Neural crest cell (in vitro differentiated cells): Measurements from ENCODE around the gene THAP12. TPM values are rescaled to one million over a fixed set of nuclear protein-coding genes. Genes with fewer than 3 reads are reported as not detected.

Source experiments
- DNase-seq: peaks from one replicate; pipeline ENCODE4 v3.0.0; 2021; ENCODE audit warnings: low read depth, mixed read lengths, low spot score
- H3K27ac Mint-ChIP-seq: one replicate; pipeline ENCODE4 v1.8.0; 2021; ENCODE audit warnings: mild to moderate bottlenecking, mixed read lengths; ENCODE audit not compliant: unreplicated experiment
- H3K27me3 Mint-ChIP-seq: 2 replicates; pipeline ENCODE4 v1.8.0; 2021; ENCODE audit warnings: low read depth, mild to moderate bottlenecking, mixed read lengths
- H3K36me3 Mint-ChIP-seq: 2 replicates; pipeline ENCODE4 v1.8.0; 2021; ENCODE audit warnings: low read depth, mild to moderate bottlenecking, mixed read lengths
- H3K4me1 Mint-ChIP-seq: 2 replicates; pipeline ENCODE4 v1.8.0; 2021; ENCODE audit warnings: mixed read lengths
- H3K4me3 Mint-ChIP-seq: one replicate; pipeline ENCODE4 v1.8.0; 2021; ENCODE audit warnings: mild to moderate bottlenecking, mixed read lengths
- H3K9me3 Mint-ChIP-seq: 2 replicates; pipeline ENCODE4 v1.8.0; 2021; ENCODE audit warnings: mixed read lengths
- total RNA-seq: library from RNA; stranded (reverse); gene quantifications from 2 replicates; pipeline ENCODE4 v1.2.1, GENCODE V29; 2021
- TF ChIP-seq, protein P1 (sequence below): fragments of 200-600 bp; sonication (generic); conservative IDR thresholded peaks from 2 replicates; pipeline ENCODE4 v1.5.0; 2021; ENCODE audit warnings: antibody characterized with exemption, mild to moderate bottlenecking

The THAP12 gene
- total RNA-seq, 1 donor from 2014 or later: 55.2 TPM

DNA sequence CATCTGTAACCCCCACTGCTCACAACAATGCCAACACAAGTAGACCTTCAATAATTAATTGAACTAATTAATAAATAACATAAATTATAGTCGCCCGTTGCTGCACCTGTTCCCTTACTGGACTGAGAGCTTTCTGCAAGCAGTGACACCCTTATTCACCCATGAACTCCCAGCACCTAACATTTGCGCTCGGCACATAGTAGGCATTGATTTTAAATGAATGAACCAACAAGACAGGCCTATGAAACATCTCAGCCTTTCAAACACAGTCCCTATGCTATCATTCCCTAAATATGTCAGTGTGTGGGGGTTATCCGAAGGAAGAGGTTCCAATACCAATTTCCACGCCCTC is 1.1 kb downstream of the THAP12 start:
- H3K27me3 Mint-ChIP-seq: no peaks in the 10 kb centered on the region
- TF ChIP-seq, protein P1, sequence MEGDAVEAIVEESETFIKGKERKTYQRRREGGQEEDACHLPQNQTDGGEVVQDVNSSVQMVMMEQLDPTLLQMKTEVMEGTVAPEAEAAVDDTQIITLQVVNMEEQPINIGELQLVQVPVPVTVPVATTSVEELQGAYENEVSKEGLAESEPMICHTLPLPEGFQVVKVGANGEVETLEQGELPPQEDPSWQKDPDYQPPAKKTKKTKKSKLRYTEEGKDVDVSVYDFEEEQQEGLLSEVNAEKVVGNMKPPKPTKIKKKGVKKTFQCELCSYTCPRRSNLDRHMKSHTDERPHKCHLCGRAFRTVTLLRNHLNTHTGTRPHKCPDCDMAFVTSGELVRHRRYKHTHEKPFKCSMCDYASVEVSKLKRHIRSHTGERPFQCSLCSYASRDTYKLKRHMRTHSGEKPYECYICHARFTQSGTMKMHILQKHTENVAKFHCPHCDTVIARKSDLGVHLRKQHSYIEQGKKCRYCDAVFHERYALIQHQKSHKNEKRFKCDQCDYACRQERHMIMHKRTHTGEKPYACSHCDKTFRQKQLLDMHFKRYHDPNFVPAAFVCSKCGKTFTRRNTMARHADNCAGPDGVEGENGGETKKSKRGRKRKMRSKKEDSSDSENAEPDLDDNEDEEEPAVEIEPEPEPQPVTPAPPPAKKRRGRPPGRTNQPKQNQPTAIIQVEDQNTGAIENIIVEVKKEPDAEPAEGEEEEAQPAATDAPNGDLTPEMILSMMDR: no peak
- H3K36me3 Mint-ChIP-seq: peaks cover 11% of the 10 kb centered on the region
- H3K4me1 Mint-ChIP-seq: peaks cover 53% of the 10 kb centered on the region
- DNase-seq: no peak
- H3K9me3 Mint-ChIP-seq: no peaks in the 10 kb centered on the region
- peak overlapping the region; percentile 95 for H3K4me3 Mint-ChIP-seq
- no peak overlapping the region for H3K27ac Mint-ChIP-seq

DNA sequence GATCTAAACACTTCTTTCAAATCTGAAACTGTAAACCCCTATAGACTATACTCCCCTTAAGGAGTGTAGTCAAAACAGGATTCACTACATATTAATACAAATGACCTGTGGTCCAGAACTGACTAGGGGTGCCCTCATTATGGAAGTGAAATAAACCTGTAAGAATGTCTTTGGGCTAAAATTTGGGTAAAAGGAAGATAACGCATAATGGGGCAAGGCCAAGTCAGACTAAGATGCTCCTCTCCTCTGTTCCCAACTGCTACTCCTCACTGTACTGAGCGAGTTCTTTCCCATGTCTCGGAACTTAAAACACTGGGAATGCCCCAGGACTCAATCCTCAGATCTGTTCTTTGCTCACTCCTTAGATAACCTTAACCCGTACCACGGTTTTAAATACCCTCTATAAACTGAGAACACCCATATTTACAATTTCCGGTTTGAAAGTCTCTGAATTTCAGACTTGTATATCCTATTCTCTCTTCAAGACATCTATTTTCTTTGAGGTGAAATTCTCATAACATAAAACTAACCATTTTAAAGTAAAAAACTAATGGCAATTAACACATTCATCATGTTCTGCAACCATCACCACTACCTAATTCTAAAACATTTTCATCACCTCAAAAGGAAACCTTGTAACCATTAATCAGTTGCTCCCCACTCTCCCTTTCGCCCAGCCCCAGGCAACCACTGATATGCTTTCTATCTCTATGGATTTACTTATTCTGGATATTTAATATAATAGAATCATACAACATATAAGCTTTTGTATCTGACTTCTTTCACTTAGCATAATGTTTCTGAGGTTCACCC is 4.0 kb downstream of the THAP12 start:
- DNase-seq: no peak
- TF ChIP-seq, protein P1: no peak
- no peaks in the 10 kb centered on the region for H3K27me3 Mint-ChIP-seq
- H3K36me3 Mint-ChIP-seq: peaks cover 3% of the 10 kb centered on the region
- H3K4me1 Mint-ChIP-seq: peaks cover 38% of the 10 kb centered on the region
- peak overlapping the region; percentile 39 for H3K4me3 Mint-ChIP-seq
- no peaks in the 10 kb centered on the region for H3K9me3 Mint-ChIP-seq
- no peak overlapping the region for H3K27ac Mint-ChIP-seq

DNA sequence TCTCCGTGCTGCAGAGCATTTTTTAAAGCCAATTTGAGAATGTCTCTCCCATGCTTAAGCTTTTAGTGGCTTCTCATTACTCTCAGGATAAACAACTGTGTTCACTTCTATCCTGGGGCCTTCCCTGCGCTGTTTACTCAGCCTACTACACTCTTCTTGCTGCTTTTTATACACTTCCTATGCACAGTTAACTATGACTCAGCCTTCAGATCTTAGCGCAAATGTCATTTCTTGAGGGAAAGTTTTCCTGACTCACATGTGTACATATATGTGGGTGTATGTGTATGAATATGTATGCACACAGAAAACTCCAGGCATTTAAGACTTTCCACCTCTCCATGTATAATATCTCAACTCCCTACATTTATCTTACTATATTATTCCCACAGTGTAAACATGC is 9.8 kb downstream of the THAP12 start:
- no peaks in the 10 kb centered on the region for H3K36me3 Mint-ChIP-seq
- no peaks in the 10 kb centered on the region for H3K27me3 Mint-ChIP-seq
- no peak overlapping the region for H3K4me3 Mint-ChIP-seq
- no peak overlapping the region for H3K27ac Mint-ChIP-seq
- no peak for DNase-seq
- H3K4me1 Mint-ChIP-seq: peaks cover 12% of the 10 kb centered on the region
- TF ChIP-seq, protein P1: no peak
- H3K9me3 Mint-ChIP-seq: no peaks in the 10 kb centered on the region

DNA sequence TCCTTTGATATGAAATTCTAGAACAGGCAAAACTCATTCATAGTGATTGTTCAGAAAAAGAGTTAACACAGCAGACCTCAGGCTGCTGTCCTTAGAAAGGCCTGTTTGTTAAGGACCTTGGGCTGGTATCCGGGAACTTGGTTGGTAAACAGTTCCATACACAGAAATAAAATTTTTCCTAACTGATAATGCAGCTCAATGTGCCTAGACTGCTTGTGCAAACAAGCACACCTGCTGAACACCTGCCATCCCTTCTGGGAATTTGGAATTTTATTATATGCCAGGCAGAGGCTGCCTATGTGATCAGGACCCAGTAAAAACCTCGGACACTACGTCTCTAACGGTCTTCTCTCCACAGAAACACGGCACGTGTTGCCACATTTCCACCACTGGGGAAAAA is 11.5 kb downstream of the THAP12 start:
- TF ChIP-seq, protein P1: no peak
- Mint-ChIP-seq H3K9me3 (no peaks in the 10 kb centered on the region), H3K4me1 (peaks cover 16% of the 10 kb centered on the region), H3K27ac (no peak overlapping the region), H3K36me3 (peaks cover 3% of the 10 kb centered on the region), H3K4me3 (no peak overlapping the region), H3K27me3 (no peaks in the 10 kb centered on the region)
- no peak for DNase-seq

DNA sequence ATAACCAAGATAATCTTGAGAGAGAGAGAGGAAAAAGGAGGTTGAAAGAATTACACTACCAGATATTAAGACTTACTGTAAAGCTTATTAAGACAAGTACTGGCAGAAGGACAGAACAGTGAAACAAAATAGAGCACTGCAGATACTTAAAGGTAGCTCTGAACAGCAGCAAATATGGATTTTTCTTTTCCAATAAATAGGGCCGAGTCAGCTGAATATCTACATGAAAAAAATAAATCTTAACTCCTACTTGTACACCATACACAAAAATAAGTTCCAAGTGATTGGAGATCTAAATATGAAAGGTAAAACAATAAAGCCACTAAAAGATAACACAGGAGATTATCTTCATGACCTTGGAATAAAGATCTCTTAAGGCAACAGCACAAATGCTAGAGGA is 12.4 kb downstream of the THAP12 start:
- Mint-ChIP-seq H3K9me3 (no peaks in the 10 kb centered on the region), H3K27ac (no peak overlapping the region), H3K4me3 (no peak overlapping the region), H3K4me1 (peaks cover 16% of the 10 kb centered on the region), H3K27me3 (no peaks in the 10 kb centered on the region), H3K36me3 (peaks cover 3% of the 10 kb centered on the region)
- no peak for DNase-seq
- TF ChIP-seq, protein P1: no peak
